ENCODE results near the gene BCL2L12.

Gene BCL2L12

DNA sequence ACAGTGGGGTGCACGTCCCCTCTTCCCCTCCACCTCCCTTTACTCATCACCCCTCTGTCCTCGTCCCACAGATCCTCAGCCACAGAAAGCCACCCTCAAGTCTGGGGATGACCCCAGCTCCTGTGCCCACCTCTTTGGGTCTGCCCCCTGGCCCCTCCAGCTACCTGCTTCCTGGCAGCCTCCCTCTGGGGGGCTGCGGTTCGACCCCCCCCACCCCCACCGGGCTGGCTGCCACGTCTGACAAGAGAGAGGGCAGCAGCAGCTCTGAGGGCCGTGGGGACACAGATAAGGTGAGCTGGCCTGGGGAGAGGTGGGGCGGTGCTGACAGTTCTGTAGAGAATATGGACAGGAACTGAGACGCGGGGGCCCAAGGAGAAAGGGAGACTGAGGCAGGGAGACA lies 11.2 kb upstream of the BCL2L12 start:
- no CpG with 5 or more reads among the region's 10 CpGs for WGBS (ENCODE audit: extremely low coverage, insufficient coverage, low lambda C conversion rate)
- no peak overlapping the region for H3K27ac ChIP-seq (ENCODE audit: low read depth, low read length)
- H3K27me3 ChIP-seq (ENCODE audit: insufficient read depth, low read length, poor library complexity), result no peaks in the 10 kb centered on the region
- H3K4ac ChIP-seq (ENCODE audit: low read depth, low read length), result no peak overlapping the region
- no peaks in the 10 kb centered on the region for H3K4me1 ChIP-seq (ENCODE audit: control insufficient read depth, low read depth, low read length)
- no peak overlapping the region for H3K23ac ChIP-seq (ENCODE audit: low read length)
- H3K79me2 ChIP-seq (ENCODE audit: control insufficient read depth, insufficient read depth, low read length), result no peaks in the 10 kb centered on the region
- H2BK15ac ChIP-seq (replicated peaks; ENCODE audit: low read depth), result no peak overlapping the region
- no peak overlapping the region for H3K18ac ChIP-seq (ENCODE audit: low read length)
- no peak for DNase-seq
- peaks cover 21% of the 10 kb centered on the region for H3K36me3 ChIP-seq (ENCODE audit: control insufficient read depth, insufficient read depth, low read length)
- no peak overlapping the region for H2BK5ac ChIP-seq (ENCODE audit: low read length)
- H3K79me1 ChIP-seq (ENCODE audit: low read length), result peaks cover 3% of the 10 kb centered on the region
- no peak overlapping the region for H4K8ac ChIP-seq (ENCODE audit: low read depth, low read length)
- no peak overlapping the region for H2BK120ac ChIP-seq (ENCODE audit: low read depth, low read length)
- H3K56ac ChIP-seq (ENCODE audit: low read length), result no peak overlapping the region
- H3K9ac ChIP-seq (ENCODE audit: low read length), result no peak overlapping the region
- H3K4me2 ChIP-seq (ENCODE audit: low read length), result no peak overlapping the region
- no peak overlapping the region for H3K4me3 ChIP-seq (ENCODE audit: low read length)
- no peak overlapping the region for H4K5ac ChIP-seq (ENCODE audit: low read length)
- no peak overlapping the region for H2AK5ac ChIP-seq (ENCODE audit: low read length)

DNA sequence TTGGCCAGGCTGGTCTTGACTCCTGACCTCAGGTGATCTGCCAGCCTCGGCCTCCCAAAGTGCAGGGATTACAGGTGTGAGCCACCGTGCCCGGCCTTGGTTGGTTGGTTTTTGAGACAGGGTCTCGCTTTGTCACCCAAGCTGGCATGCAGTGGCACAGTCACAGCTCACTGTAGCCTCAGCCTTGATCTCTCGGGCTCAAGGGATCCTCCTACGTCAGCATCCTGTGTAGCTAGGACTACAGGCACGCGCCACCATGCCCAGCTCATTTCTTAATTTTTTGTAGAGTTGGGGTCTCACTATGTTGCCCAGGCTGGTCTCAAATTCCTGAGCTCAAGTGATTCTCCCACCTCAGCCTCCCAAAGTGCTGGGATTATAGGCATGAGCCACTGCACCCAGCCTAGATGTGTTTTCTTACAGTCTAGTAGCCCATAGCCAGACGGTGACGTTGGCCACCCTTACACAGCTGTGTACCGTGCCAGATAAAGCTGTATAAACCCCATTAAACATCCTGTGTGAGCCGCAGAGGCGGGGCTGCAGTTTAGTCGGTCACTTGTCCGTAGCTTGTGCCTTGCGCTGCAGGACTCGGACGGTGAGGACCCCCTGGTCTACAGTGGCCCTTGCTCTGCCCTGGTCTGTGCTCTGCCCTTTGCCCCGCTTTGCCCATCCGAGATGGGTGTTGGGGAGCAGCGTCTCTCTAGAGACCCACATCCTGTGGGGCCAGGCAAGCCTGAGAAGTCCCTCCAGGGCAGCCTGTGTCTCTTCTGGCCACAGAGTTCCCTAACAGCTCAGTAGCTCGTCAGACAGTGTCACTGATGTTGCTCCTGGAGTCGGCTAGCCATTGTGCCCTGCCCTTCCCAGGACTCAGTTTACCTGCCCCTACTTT lies 9.9 kb upstream of the BCL2L12 start:
- H3K18ac ChIP-seq (ENCODE audit: low read length), result no peak overlapping the region
- H3K27ac ChIP-seq (ENCODE audit: low read depth, low read length), result no peak overlapping the region
- H3K4me2 ChIP-seq (ENCODE audit: low read length), result no peak overlapping the region
- no peak overlapping the region for H4K5ac ChIP-seq (ENCODE audit: low read length)
- no peak overlapping the region for H2BK15ac ChIP-seq (replicated peaks; ENCODE audit: low read depth)
- H3K56ac ChIP-seq (ENCODE audit: low read length), result no peak overlapping the region
- H3K79me2 ChIP-seq (ENCODE audit: control insufficient read depth, insufficient read depth, low read length), result no peaks in the 10 kb centered on the region
- no peak overlapping the region for H2AK5ac ChIP-seq (ENCODE audit: low read length)
- H3K4me3 ChIP-seq (ENCODE audit: low read length), result no peak overlapping the region
- H4K8ac ChIP-seq (ENCODE audit: low read depth, low read length), result no peak overlapping the region
- no CpG with 5 or more reads among the region's 23 CpGs for WGBS (ENCODE audit: extremely low coverage, insufficient coverage, low lambda C conversion rate)
- peaks cover 21% of the 10 kb centered on the region for H3K36me3 ChIP-seq (ENCODE audit: control insufficient read depth, insufficient read depth, low read length)
- H2BK5ac ChIP-seq (ENCODE audit: low read length), result no peak overlapping the region
- no peaks in the 10 kb centered on the region for H3K27me3 ChIP-seq (ENCODE audit: insufficient read depth, low read length, poor library complexity)
- no peak overlapping the region for H3K23ac ChIP-seq (ENCODE audit: low read length)
- no peak overlapping the region for H3K4ac ChIP-seq (ENCODE audit: low read depth, low read length)
- DNase-seq, result no peak
- no peak overlapping the region for H3K9ac ChIP-seq (ENCODE audit: low read length)
- H3K79me1 ChIP-seq (ENCODE audit: low read length), result peaks cover 1% of the 10 kb centered on the region
- H3K4me1 ChIP-seq (ENCODE audit: control insufficient read depth, low read depth, low read length), result no peaks in the 10 kb centered on the region
- no peak overlapping the region for H2BK120ac ChIP-seq (ENCODE audit: low read depth, low read length)

DNA sequence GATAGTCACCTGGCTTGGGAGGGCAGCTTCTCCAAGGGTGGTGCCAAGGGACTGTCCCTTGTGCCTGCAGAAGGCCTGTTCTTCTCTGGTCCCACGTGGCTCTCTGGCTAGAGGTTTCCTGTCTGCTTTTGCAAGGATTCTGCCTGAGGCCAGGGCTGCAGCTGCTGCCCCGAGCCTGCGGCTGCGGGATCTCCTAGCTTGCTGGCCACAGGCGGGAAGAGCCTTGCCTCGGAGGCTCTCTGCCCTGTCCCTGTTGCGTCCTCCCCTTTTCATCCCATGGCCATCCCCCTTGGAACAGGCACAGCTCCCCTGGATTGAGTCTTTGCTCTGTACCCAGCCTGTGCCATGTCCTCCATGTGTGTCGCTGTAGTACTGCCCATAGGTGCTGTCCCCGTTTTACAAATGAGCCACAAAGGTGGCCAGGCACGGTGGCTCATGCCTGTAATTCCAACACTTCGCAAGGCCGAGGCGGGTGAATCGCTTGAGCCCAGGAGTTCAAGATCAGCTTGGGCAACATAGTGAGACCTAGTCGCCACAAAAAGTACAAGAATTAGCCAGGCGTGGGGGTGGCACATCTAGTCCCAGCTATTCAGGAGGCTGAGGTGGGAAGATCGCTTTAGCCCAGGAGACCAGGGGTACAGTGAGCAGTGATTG lies 9.2 kb upstream of the BCL2L12 start:
- H2BK5ac ChIP-seq (ENCODE audit: low read length), result no peak overlapping the region
- no peak overlapping the region for H3K4me3 ChIP-seq (ENCODE audit: low read length)
- no peak overlapping the region for H2BK120ac ChIP-seq (ENCODE audit: low read depth, low read length)
- H3K23ac ChIP-seq (ENCODE audit: low read length), result no peak overlapping the region
- no peak overlapping the region for H3K18ac ChIP-seq (ENCODE audit: low read length)
- H3K9ac ChIP-seq (ENCODE audit: low read length), result no peak overlapping the region
- H3K27me3 ChIP-seq (ENCODE audit: insufficient read depth, low read length, poor library complexity), result no peaks in the 10 kb centered on the region
- H3K79me1 ChIP-seq (ENCODE audit: low read length), result peaks cover 1% of the 10 kb centered on the region
- WGBS (ENCODE audit: extremely low coverage, insufficient coverage, low lambda C conversion rate), result no CpG with 5 or more reads among the region's 17 CpGs
- no peak overlapping the region for H2AK5ac ChIP-seq (ENCODE audit: low read length)
- H3K4me2 ChIP-seq (ENCODE audit: low read length), result no peak overlapping the region
- no peak overlapping the region for H3K27ac ChIP-seq (ENCODE audit: low read depth, low read length)
- no peak overlapping the region for H2BK15ac ChIP-seq (replicated peaks; ENCODE audit: low read depth)
- H3K4ac ChIP-seq (ENCODE audit: low read depth, low read length), result no peak overlapping the region
- no peak overlapping the region for H3K56ac ChIP-seq (ENCODE audit: low read length)
- no peaks in the 10 kb centered on the region for H3K4me1 ChIP-seq (ENCODE audit: control insufficient read depth, low read depth, low read length)
- H4K8ac ChIP-seq (ENCODE audit: low read depth, low read length), result no peak overlapping the region
- peaks cover 24% of the 10 kb centered on the region for H3K36me3 ChIP-seq (ENCODE audit: control insufficient read depth, insufficient read depth, low read length)
- no peaks in the 10 kb centered on the region for H3K79me2 ChIP-seq (ENCODE audit: control insufficient read depth, insufficient read depth, low read length)
- H4K5ac ChIP-seq (ENCODE audit: low read length), result no peak overlapping the region
- no peak for DNase-seq

DNA sequence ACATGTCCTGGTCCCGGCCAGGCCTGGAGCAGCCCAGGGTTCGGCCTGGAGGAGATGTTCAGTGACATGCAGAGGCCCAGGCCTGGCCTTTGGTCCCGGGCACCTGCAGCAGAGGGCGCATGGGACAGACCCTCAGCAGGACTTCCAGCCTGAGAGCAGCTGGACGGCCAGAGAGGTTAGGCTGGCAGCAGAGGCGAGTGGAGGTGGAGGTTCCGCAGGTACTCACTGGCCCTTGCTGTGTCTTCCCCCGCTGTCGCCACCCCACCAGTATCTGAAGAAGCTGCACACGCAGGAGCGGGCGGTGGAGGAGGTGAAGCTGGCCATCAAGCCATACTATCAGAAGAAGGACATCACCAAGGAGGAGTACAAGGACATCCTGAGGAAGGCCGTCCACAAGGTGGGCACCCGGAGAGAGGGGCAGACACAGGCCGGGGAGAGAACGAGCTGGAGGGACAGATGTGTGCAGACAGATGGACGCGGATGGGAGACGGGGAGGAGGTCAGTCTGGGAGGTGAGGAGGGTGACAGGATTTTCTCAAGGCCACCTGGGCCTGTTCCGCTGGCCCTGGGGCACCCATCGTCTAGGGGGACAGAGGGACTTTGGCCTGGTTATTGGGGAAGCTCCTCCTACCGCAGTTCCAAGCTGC lies 8.1 kb upstream of the BCL2L12 start:
- Histone ChIP-seq H3K23ac (ENCODE audit: low read length) (no peak overlapping the region), H2AK5ac (ENCODE audit: low read length) (no peak overlapping the region), H3K27me3 (ENCODE audit: insufficient read depth, low read length, poor library complexity) (no peaks in the 10 kb centered on the region), H3K79me2 (ENCODE audit: control insufficient read depth, insufficient read depth, low read length) (no peaks in the 10 kb centered on the region), H3K18ac (ENCODE audit: low read length) (no peak overlapping the region), H3K4ac (ENCODE audit: low read depth, low read length) (no peak overlapping the region), H4K8ac (ENCODE audit: low read depth, low read length) (no peak overlapping the region), H4K5ac (ENCODE audit: low read length) (no peak overlapping the region), H3K4me2 (ENCODE audit: low read length) (no peak overlapping the region), H3K4me3 (ENCODE audit: low read length) (no peak overlapping the region), H3K4me1 (ENCODE audit: control insufficient read depth, low read depth, low read length) (no peaks in the 10 kb centered on the region), H3K56ac (ENCODE audit: low read length) (no peak overlapping the region), H2BK15ac (replicated peaks; ENCODE audit: low read depth) (no peak overlapping the region), H2BK5ac (ENCODE audit: low read length) (no peak overlapping the region), H3K36me3 (ENCODE audit: control insufficient read depth, insufficient read depth, low read length) (peaks cover 26% of the 10 kb centered on the region), H3K9ac (ENCODE audit: low read length) (no peak overlapping the region), H3K27ac (ENCODE audit: low read depth, low read length) (no peak overlapping the region), H3K79me1 (ENCODE audit: low read length) (peaks cover 1% of the 10 kb centered on the region), H2BK120ac (ENCODE audit: low read depth, low read length) (no peak overlapping the region)
- no CpG with 5 or more reads among the region's 22 CpGs for WGBS (ENCODE audit: extremely low coverage, insufficient coverage, low lambda C conversion rate)
- no peak for DNase-seq

DNA sequence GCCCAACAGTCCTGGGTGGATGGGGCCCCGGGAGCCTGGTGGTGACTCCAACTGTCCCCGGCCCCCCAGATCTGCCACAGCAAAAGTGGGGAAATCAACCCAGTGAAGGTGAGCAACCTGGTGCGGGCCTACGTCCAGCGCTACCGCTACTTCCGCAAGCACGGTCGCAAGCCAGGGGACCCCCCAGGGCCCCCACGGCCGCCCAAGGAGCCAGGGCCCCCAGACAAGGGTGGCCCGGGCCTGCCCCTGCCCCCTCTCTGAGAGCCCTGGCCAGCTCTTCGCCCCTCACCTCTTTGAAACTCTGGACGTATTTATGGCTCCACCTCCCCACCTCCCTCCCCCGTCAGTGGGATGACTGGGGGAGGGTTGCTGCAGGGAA lies 7.6 kb upstream of the BCL2L12 start:
- Histone ChIP-seq H2BK5ac (ENCODE audit: low read length) (no peak overlapping the region), H3K79me2 (ENCODE audit: control insufficient read depth, insufficient read depth, low read length) (no peaks in the 10 kb centered on the region), H3K18ac (ENCODE audit: low read length) (no peak overlapping the region), H3K27ac (ENCODE audit: low read depth, low read length) (no peak overlapping the region), H3K79me1 (ENCODE audit: low read length) (no peaks in the 10 kb centered on the region), H2BK15ac (replicated peaks; ENCODE audit: low read depth) (no peak overlapping the region), H2AK5ac (ENCODE audit: low read length) (no peak overlapping the region), H3K27me3 (ENCODE audit: insufficient read depth, low read length, poor library complexity) (no peaks in the 10 kb centered on the region), H3K56ac (ENCODE audit: low read length) (no peak overlapping the region), H3K36me3 (ENCODE audit: control insufficient read depth, insufficient read depth, low read length) (peaks cover 23% of the 10 kb centered on the region), H4K8ac (ENCODE audit: low read depth, low read length) (no peak overlapping the region), H3K23ac (ENCODE audit: low read length) (no peak overlapping the region), H2BK120ac (ENCODE audit: low read depth, low read length) (no peak overlapping the region), H3K4me1 (ENCODE audit: control insufficient read depth, low read depth, low read length) (no peaks in the 10 kb centered on the region), H3K9ac (ENCODE audit: low read length) (no peak overlapping the region), H3K4me2 (ENCODE audit: low read length) (no peak overlapping the region), H4K5ac (ENCODE audit: low read length) (no peak overlapping the region), H3K4ac (ENCODE audit: low read depth, low read length) (no peak overlapping the region), H3K4me3 (ENCODE audit: low read length) (no peak overlapping the region)
- DNase-seq, result no peak
- no CpG with 5 or more reads among the region's 15 CpGs for WGBS (ENCODE audit: extremely low coverage, insufficient coverage, low lambda C conversion rate)
